ENCODE measurements around the gene GALNT18.

- no peak for TF ChIP-seq ZFP30 (CRISPR knock-in tag; IDR thresholded peaks at IDR 0.05)
- TF ChIP-seq OSR1 (CRISPR knock-in tag; IDR thresholded peaks at IDR 0.05): no peak
- no peak for TF ChIP-seq BACH2 (CRISPR knock-in tag; IDR thresholded peaks at IDR 0.05; ENCODE audit: borderline replicate concordance)
- TF ChIP-seq, protein P1, sequence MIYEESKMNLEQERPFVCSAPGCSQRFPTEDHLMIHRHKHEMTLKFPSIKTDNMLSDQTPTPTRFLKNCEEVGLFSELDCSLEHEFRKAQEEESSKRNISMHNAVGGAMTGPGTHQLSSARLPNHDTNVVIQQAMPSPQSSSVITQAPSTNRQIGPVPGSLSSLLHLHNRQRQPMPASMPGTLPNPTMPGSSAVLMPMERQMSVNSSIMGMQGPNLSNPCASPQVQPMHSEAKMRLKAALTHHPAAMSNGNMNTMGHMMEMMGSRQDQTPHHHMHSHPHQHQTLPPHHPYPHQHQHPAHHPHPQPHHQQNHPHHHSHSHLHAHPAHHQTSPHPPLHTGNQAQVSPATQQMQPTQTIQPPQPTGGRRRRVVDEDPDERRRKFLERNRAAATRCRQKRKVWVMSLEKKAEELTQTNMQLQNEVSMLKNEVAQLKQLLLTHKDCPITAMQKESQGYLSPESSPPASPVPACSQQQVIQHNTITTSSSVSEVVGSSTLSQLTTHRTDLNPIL (CRISPR knock-in tag; IDR thresholded peaks at IDR 0.05; ENCODE audit: low read depth): no peak
- TF ChIP-seq, protein P2, sequence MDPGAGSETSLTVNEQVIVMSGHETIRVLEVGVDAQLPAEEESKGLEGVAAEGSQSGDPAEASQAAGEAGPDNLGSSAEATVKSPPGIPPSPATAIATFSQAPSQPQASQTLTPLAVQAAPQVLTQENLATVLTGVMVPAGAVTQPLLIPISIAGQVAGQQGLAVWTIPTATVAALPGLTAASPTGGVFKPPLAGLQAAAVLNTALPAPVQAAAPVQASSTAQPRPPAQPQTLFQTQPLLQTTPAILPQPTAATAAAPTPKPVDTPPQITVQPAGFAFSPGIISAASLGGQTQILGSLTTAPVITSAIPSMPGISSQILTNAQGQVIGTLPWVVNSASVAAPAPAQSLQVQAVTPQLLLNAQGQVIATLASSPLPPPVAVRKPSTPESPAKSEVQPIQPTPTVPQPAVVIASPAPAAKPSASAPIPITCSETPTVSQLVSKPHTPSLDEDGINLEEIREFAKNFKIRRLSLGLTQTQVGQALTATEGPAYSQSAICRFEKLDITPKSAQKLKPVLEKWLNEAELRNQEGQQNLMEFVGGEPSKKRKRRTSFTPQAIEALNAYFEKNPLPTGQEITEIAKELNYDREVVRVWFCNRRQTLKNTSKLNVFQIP (CRISPR knock-in tag; IDR thresholded peaks at IDR 0.05; ENCODE audit: borderline replicate concordance, low read depth): no peak
- no peak for TF ChIP-seq ARNTL (CRISPR knock-in tag; IDR thresholded peaks at IDR 0.05; ENCODE audit: borderline replicate concordance, low read depth)
- no peak for TF ChIP-seq PATZ1 (CRISPR knock-in tag; IDR thresholded peaks at IDR 0.05; ENCODE audit: borderline replicate concordance)
- TF ChIP-seq RARB (CRISPR knock-in tag; IDR thresholded peaks at IDR 0.05): no peak
- TF ChIP-seq ZNF8 (CRISPR knock-in tag; IDR thresholded peaks at IDR 0.05): no peak
These were observed 325.4 kb downstream of the GALNT18 start for GRCh38 chr11:11296434-11296833.

All from SK-N-SH treated with all-trans-retinoic acid at 6 μM for 48 hours (cell line).